ENCODE results near the gene PRRC2B.
A peak's percentile ranks its signal among the peaks of the same experiment; 100 is the strongest.

- TF ChIP-seq CTCF (IDR thresholded peaks at IDR 0.05), result peak in 2 of 3 experiments; percentile 19 to 35
- no peak for TF ChIP-seq POLR2A (IDR thresholded peaks at IDR 0.05)
Measured at GRCh38 chr9:131407717-131408195, 13.9 kb downstream of the PRRC2B start.

Data from testis (tissue), 2 donors.